ENCODE data around the gene CCDC121.

The CCDC121 gene

DNA sequence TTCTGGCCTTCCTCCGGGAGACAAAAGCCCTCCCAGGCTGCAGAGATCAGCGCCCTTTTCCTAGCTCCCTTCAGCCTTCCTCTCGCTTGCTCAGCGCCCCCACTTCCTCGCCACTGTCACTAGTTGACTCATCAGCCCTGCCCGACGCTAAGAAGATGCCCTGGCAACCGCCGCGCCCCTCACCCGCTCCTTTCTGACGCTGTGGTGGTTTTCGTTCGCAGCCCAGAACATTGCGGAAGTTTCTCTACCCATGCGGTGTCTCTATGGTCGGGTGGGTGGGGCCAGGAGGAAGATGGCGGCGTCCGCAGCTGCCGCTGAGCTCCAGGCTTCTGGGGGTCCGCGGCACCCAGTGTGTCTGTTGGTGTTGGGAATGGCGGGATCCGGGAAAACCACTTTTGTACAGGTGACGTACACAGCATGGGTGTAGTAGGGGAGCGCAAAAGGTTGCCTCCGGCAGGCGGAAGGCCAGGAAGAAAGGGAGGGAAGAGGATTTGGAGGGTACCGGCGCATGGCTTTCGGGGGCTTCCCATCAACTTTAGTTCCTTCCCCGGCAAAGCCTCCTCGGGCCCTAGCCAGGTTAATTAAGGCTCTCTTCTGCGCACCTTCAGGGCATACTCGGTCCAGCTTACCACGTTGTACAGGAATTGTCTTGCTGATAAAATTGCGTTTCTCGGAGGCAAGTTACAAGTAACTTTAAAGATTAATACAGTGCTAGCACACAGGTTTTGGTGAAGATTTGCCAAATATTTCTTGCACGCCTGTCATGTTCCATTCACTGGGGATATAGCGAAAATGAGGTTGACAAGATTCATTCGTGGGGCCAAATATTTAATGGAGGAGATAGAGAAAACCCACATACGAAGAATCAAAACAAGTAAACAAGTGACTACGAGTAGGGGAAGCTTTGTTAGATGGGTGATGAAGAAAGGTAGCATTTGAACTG is at the start of gene CCDC121, which contains the start of gene GPN1:
Gene CCDC121, minus strand, starts transcription at position 246 of the 943 bp plus-strand sequence. CDS start 1,213 bp downstream, outside the sequence.
Gene GPN1, plus strand, starts transcription at position 284 of the 943 bp plus-strand sequence. Its CDS starts 9 bp downstream, at position 293.
- peak; percentile 95 for DNase-seq

- DNase-seq = no peak
These were observed 44.1 kb upstream of the CCDC121 start for GRCh38 chr2:27672723-27673486.

DNA sequence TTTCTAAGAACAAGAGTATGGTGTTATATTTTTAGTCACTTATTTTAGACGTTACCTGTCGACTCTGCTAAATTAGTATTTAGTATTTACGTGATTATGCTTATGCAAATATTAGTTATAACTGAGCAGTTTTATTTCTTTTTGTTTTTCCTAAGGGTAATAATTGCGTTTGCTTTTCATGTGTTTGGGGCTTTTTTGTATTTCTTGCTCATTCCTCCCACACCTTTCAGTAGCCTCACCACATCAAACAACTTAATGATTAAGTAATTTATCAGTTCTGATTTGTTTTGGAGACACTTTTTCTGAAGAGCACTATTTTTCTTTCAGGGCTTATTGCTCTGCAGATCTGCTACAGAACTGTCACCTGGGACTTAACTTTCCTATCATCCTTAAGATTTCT is 42.4 kb upstream of the CCDC121 start:
- DNase-seq = no peak

DNA sequence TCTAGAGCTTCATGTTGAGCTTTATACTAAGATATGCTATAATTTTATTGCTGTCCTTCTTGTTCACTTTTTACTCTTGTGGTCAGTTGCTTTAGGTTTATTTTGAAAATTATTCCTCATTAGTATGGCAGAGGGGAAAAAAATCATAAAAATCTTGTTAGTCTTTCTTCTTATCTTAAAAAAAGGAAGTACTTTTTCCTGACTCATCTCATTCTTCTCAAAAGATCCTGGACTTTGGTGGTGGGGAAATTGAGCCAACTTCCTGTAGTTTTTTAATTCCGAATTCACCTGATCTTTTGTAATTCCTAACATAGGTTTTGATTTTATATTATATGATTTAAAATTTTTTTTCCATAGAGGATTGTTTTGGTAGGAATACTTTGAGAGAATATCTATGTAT is 38.6 kb upstream of the CCDC121 start:
- no peak for DNase-seq

DNA sequence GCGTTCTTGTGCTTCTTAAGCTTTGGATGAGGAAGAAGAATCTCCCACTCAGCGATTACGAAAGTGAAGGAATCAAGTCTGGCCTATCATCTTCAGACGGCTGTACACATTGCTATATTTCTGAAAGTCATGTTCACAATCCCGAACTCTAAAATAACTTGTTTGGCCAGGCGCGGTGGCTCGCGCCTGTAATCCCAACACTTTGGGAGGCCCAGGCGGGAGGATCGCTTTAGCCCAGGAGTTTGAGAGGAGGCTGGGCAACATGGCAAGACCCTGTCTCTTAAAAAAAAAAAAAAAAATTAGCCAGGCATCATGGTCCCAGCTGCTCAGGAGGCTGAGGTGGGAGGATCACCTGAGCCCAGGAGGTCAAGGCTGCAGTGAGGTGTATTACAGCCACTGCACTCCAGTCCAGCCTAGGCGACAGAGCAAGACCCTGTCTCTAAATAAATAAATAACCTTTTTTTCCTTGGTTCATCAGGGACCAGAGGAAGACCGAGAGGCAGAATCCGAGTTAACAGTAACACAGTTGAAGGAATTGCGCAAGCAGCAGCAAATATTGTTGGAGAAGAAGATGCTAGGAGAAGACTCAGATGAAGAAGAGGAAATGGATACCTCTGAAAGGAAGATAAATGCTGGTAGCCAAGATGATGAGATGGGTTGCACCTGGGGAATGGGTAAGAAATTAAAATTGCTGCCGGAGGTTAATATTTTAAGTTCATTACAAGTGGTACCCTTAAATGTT is 36.0 kb upstream of the CCDC121 start:
- no peak for DNase-seq

DNA sequence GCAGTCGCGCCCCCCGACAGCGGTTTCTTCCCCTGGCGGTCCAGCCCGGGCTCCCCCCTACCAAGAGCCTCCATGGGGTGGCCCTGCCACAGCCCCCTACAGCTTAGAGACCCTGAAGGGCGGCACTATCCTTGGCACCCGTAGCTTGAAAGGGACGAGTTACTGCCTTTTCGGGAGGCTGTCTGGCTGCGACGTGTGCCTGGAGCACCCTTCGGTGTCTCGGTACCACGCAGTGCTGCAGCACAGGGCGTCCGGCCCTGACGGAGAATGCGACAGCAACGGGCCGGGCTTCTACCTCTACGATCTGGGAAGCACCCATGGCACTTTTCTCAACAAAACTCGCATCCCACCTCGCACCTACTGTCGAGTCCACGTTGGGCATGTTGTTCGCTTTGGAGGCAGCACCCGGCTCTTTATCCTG is 35.4 kb upstream of the CCDC121 start:
- DNase-seq = no peak

DNA sequence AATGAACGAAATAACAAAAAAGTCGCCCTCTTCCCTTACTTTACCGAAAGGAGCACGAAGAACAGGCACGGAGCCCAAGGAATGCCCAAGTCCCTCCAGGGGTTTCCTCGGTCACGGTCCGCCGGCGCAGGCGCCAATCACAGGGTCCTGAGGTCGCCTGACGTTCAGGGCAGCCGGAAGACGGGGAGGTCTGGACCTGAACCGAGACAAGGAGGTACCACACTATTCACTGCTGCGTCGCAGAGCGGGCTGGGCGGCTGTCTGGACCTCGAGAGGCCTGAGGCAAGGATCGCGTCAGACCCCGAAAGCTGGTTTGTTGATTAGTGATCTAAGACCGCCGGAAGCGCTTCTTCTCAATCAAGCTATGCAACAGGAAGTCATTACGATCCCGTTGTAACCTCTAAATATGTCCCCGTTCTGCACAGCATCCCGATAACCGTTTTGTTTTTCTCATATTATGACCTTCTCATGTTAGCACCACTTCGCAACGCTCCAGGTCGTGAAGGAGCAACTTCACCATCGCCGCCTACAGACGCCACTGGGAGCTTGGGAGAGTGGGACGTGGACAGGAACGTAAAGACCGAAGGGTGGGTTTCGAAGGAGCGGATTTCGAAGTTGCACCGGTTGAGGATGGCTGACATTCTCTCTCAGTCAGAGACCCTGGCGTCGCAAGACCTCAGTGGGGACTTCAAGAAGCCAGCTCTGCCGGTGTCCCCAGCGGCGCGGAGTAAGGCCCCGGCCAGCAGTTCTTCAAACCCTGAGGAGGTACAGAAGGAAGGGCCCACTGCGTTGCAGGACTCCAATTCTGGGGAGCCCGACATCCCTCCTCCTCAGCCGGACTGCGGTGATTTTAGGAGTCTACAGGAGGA is 34.7 kb upstream of the CCDC121 start, which contains the start of the genes SLC4A1AP and SUPT7L:
Gene SLC4A1AP, plus strand, starts transcription at position 605 of the 869 bp plus-strand sequence. Its CDS starts 26 bp downstream, at position 631.
Gene SUPT7L, minus strand, starts transcription at position 330 of the 869 bp plus-strand sequence. CDS start 1,422 bp downstream, outside the sequence.
- peak; percentile 78 for DNase-seq

DNA sequence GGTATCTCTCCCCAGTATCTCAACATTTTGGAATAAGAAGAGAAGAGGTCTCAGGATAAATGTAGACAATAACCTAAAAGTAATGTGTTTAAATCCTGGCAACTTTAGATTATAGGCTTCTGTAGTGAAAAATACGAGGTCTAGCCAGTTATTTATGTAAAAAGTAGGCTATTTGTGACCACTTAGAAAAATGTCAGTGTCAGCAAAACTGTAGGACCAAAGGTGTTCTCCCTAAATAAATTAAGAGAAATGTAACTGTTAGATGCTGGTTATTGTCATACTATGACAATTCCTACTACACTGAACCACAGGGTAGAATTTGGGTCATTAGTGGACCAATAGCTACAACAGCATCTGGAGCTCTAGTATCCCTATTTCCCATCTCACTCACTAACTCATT is 32.6 kb upstream of the CCDC121 start:
- no peak for DNase-seq

GRCh38 chr2:27655155-27655951 is 26.5 kb upstream of the CCDC121 start:
- DNase-seq = peak; percentile 17

- DNase-seq = peak; percentile 86
These were observed 24.6 kb upstream of the CCDC121 start for GRCh38 chr2:27653397-27653796.

DNA sequence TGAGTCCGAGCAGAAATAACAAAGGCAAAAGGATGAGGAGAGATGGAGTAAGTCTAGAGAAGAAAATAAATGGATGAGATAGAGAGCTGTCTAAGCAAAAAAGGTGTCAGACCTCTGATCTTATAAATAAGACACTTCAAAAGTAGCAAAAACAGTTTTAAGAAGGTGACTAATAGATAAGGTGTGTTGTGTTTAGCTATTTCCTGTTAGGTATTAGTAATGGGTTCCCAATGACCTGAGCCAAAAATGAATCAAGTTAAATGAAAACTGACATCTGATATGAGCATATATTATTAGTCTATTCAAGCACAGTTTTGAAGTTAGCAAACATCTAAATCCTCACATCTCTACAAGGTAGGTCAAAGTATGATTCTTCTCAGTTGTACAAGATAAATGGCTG is 24.0 kb upstream of the CCDC121 start:
- no peak for DNase-seq

DNA sequence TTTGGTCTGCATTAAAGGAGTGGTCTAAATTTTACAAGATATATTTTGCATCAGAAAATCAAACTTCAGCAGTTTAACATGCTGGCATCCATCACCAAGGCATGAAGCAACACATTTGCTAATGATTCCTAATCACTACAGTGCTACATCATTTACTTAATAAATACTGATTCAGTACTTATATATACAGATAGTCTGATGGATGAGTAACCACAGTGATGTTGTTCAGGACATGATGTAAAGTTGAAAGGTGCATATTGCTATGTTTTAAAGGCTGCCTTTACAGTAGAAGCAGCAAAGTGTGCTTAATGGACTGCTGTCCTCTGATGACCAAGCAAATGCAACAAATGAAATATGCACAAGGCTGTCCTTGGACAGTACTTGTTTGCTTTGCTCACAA is 23.5 kb upstream of the CCDC121 start:
- no peak for DNase-seq

GRCh38 chr2:27651056-27651455 is 22.2 kb upstream of the CCDC121 start:
- no peak for DNase-seq

GRCh38 chr2:27647737-27648136 is 18.9 kb upstream of the CCDC121 start:
- DNase-seq = no peak

DNA sequence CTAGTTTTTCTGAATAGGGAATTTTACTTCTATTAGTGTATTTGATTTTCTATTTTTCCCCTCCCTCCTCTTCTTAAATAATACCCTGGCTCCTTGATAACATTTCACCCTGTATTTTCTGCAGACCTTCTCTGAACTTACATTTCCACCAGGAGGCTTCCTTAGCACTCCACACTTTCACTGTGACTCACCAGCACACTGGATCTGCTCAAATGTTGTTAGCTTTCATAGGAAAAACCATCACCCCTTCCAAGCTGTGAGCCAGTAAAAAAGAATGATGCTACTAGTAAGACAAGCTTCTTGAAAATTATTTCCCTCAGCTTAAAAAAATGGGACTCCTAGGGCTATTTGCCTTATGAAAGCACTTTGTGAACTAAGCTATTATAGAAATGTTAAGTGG is 18.5 kb upstream of the CCDC121 start:
- DNase-seq = no peak

DNA sequence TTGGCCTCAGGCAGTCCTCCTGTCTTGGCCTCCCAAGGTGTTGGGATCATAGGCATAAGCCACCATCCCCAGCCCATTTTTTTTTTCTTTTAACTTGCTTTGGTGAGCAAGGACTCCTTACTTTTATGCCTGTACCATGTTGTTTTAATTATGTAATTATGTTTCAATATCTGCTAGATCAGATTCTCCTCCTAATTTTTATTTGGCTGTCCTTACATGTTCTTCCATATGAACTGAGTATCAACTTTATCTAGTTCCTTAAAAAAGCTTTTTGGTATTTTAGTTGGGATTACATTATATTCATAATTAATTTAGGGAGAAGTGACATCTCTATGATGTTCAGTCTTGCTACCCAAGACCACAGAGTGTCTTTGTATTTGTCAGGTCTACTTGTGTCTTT is 16.4 kb upstream of the CCDC121 start:
- DNase-seq = no peak

GRCh38 chr2:27640722-27641245 is 12.0 kb upstream of the CCDC121 start:
- peak; percentile 44 for DNase-seq

DNA sequence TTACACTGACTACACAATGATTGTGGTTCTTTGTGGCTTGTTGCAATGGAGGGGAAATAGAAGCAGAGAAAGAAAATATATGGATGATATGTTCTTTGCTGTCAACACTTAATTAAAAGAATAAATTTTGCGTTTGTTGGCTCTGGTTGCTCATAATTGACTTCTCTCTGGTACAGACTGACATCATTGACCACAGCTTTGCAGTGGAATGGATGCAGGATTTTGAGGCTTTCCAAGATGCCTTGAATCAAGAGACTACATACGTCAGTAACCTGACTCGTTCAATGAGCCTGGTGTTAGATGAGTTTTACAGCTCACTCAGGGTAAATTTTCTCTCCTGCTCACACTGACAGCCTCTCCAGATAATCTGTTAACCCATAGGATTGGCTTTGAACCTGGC is 9.9 kb upstream of the CCDC121 start:
- no peak for DNase-seq

GRCh38 chr2:27638037-27638637 is 9.3 kb upstream of the CCDC121 start:
- DNase-seq = peak; percentile 32

DNA sequence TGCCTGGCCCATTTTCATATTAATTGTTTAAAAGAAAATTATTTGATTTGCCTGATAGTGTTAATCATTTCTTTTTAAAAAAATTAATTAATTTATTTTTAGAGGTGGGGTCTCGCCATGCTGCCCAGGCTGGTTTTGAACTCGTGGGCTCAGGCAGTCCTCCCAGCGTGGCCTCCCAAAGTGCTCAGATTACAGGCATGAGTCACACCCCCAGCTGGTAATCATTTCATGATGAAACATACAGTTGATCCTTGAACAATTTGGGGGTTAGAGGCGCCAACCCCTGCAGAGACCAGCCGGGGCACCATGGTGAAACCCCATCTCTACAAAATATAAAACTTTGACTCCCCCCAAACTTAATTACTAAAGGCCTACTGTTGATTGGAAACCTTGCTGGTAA is 8.0 kb upstream of the CCDC121 start:
- DNase-seq = no peak

Data from kidney glomerular epithelial cell (primary cell).